A549 (cell line): ENCODE results near the gene LARGE1. TPM values are rescaled to one million over a fixed set of nuclear protein-coding genes. Genes with fewer than 3 reads are reported as not detected.

ENCODE experiments used
- ATAC-seq, 2 experiments: fragments of 200-7000 bp in 1 of 2; fragments of >200 bp in 1 of 2; cut with Nextera tagmentation in 1 of 2; cut with Tn5 transposase in 1 of 2; 3 replicates each; pipeline versions ENCODE4 v1.8.0 to v1.9.1; 2018 to 2020; ENCODE audit warnings: mild to moderate bottlenecking in 1 of 2, moderate library complexity in 1 of 2
- CTCF ChIA-PET: fragments of 300-600 bp; sonication (Branson Sonifier 250); formaldehyde crosslinking; extraction: SDS; loops from one replicate; lab custom pipeline; 2021; ENCODE audit warnings: antibody characterized with exemption, inconsistent platforms; lab: Yijun Ruan, JAX
- POLR2A ChIA-PET: fragments of 350-600 bp; formaldehyde crosslinking; extraction: SDS; loops from one replicate; lab custom pipeline; 2021; ENCODE audit warnings: antibody characterized with exemption, inconsistent platforms; lab: Yijun Ruan, JAX
- DNase-seq, 2 experiments: peaks; one replicate each; pipeline versions ENCODE4 v3.0.0 to v3.0.0-alpha.2; 2011 to 2016; ENCODE audit warnings: low read depth in 1 of 2, low spot score in 1 of 2
- FAIRE-seq: peaks from 2 replicates; lab custom pipeline; 2011; peaks lifted over from hg19 to GRCh38; lab: Jason Lieb, UNC
- H3K27ac ChIP-seq, 2 experiments: fragments of >200 bp; sonication (Bioruptor Twin); formaldehyde crosslinking; 3 replicates each; pipeline ENCODE4 v1.5.1; 2016 to 2017
- H3K4me1 ChIP-seq: fragments of >200 bp; sonication (Bioruptor Twin); formaldehyde crosslinking; 3 replicates; pipeline ENCODE4 v1.6.1; 2016
- H3K4me2 ChIP-seq: fragments of >200 bp; sonication (Bioruptor Twin); formaldehyde crosslinking; 3 replicates; pipeline ENCODE4 v1.6.1; 2016
- H3K4me3 ChIP-seq: fragments of >200 bp; sonication (Bioruptor Twin); formaldehyde crosslinking; 3 replicates; pipeline ENCODE4 v1.5.1; 2016
- H3K9me3 ChIP-seq: fragments of >200 bp; sonication (Bioruptor Twin); formaldehyde crosslinking; 3 replicates; pipeline ENCODE4 v1.6.1; 2016
- ATOH8 ChIP-seq: fragments of 250-450 bp; sonication (Bioruptor Pico); IDR thresholded peaks from 2 replicates; pipeline ENCODE4 v1.5.0; 2020; ENCODE audit warnings: low read depth, mild to moderate bottlenecking, moderate library complexity
- BCL3 ChIP-seq: fragments of >200 bp; sonication (Bioruptor Twin); formaldehyde crosslinking; IDR thresholded peaks from 3 replicates; pipeline ENCODE4 v1.6.1; 2016
- CTCF ChIP-seq: fragments of >200 bp; sonication (Bioruptor Twin); formaldehyde crosslinking; IDR thresholded peaks from 3 replicates; pipeline ENCODE4 v1.5.1; 2016
- EHF ChIP-seq: fragments of 250-450 bp; sonication (Bioruptor Pico); IDR thresholded peaks from 2 replicates; pipeline ENCODE4 v1.5.0; 2020; ENCODE audit warnings: mild to moderate bottlenecking
- ESRRA ChIP-seq: fragments of 150-350 bp; IDR thresholded peaks from 2 replicates; pipeline ENCODE4 v1.6.1; 2014; ENCODE audit warnings: mild to moderate bottlenecking, low read length, borderline replicate concordance
- FOSL2 ChIP-seq, 2 experiments: fragments of 450-650 bp in 1 of 2; fragments of >200 bp in 1 of 2; sonication (Bioruptor Twin) in 1 of 2; formaldehyde crosslinking; IDR thresholded peaks; 2 replicates each; pipeline versions ENCODE4 v1.5.0 to v1.6.1; 2016 to 2020; ENCODE audit warnings: mild to moderate bottlenecking in 1 of 2, moderate library complexity in 1 of 2
- HDAC2 ChIP-seq: fragments of 200-600 bp; sonication (generic); IDR thresholded peaks from 2 replicates; pipeline ENCODE4 v1.6.1; 2016
- HEYL ChIP-seq: fragments of 250-450 bp; sonication (Bioruptor Pico); IDR thresholded peaks from 2 replicates; pipeline ENCODE4 v1.8.0; 2021; ENCODE audit warnings: mild to moderate bottlenecking, moderate library complexity
- HMGXB4 ChIP-seq: fragments of 250-450 bp; sonication (Bioruptor Pico); IDR thresholded peaks from 2 replicates; pipeline ENCODE4 v1.5.0; 2021; ENCODE audit warnings: mild to moderate bottlenecking, moderate library complexity, borderline replicate concordance
- HOXA7 ChIP-seq: fragments of 250-450 bp; sonication (Bioruptor Pico); IDR thresholded peaks from 2 replicates; pipeline ENCODE4 v1.5.0; 2020; ENCODE audit warnings: mild to moderate bottlenecking, moderate library complexity
- HOXB13 ChIP-seq: fragments of 250-450 bp; sonication (Bioruptor Pico); IDR thresholded peaks from 2 replicates; pipeline ENCODE4 v1.5.0; 2020; ENCODE audit warnings: low read depth, mild to moderate bottlenecking, moderate library complexity
- HOXB5 ChIP-seq: fragments of 250-450 bp; sonication (Bioruptor Pico); IDR thresholded peaks from 2 replicates; pipeline ENCODE4 v1.5.0; 2020; ENCODE audit warnings: mild to moderate bottlenecking, moderate library complexity
- MAFK ChIP-seq: fragments of 450-650 bp; IDR thresholded peaks from 2 replicates; pipeline ENCODE4 v1.6.1; 2014; ENCODE audit not compliant: partially characterized antibody
- MAX ChIP-seq: IDR thresholded peaks from 2 replicates; pipeline ENCODE4 v1.6.1; 2012
- MAZ ChIP-seq: fragments of 150-350 bp; IDR thresholded peaks from 2 replicates; pipeline ENCODE4 v1.6.1; 2014; ENCODE audit warnings: antibody characterized with exemption, low read depth, low read length, borderline replicate concordance
- MYC ChIP-seq: IDR thresholded peaks from 2 replicates; pipeline ENCODE4 v1.6.1; 2012; ENCODE audit warnings: mild to moderate bottlenecking, inconsistent platforms, low read length, improper control_type of control experiment, borderline replicate concordance
- NR3C1 ChIP-seq: fragments of >200 bp; sonication (Bioruptor Twin); formaldehyde crosslinking; IDR thresholded peaks from 3 replicates; pipeline ENCODE4 v1.6.1; 2017
- PBX3 ChIP-seq: IDR thresholded peaks from 2 replicates; pipeline ENCODE4 v1.6.1; 2012
- POLR2AphosphoS2 ChIP-seq: conservative IDR thresholded peaks from 2 replicates; pipeline ENCODE4 v1.6.1; 2012; ENCODE audit warnings: low read length, improper control_type of control experiment, inconsistent platforms
- RAD21 ChIP-seq, 2 experiments: fragments of >200 bp in 1 of 2; sonication (Bioruptor Twin) in 1 of 2; formaldehyde crosslinking in 1 of 2; IDR thresholded peaks in 1 of 2; conservative IDR thresholded peaks in 1 of 2; 2 replicates in 1 of 2; 3 replicates in 1 of 2; pipeline ENCODE4 v1.6.1; 2012 to 2018; ENCODE audit warnings: inconsistent platforms in 1 of 2
- RARB ChIP-seq: fragments of 250-450 bp; sonication (Bioruptor Pico); IDR thresholded peaks from 2 replicates; pipeline ENCODE4 v1.8.0; 2021; ENCODE audit warnings: mild to moderate bottlenecking, moderate library complexity
- REST ChIP-seq: fragments of 200-600 bp; sonication (generic); IDR thresholded peaks from 2 replicates; pipeline ENCODE4 v1.6.1; 2016; ENCODE audit warnings: antibody characterized with exemption, mild to moderate bottlenecking, moderate library complexity
- RNF2 ChIP-seq: fragments of 200-600 bp; sonication (generic); IDR thresholded peaks from 2 replicates; pipeline ENCODE4 v1.6.1; 2016; ENCODE audit warnings: low read depth, mild to moderate bottlenecking, antibody characterized with exemption, moderate library complexity, borderline replicate concordance
- SMC3 ChIP-seq: fragments of >200 bp; sonication (Bioruptor Twin); formaldehyde crosslinking; IDR thresholded peaks from 3 replicates; pipeline ENCODE4 v1.6.1; 2018; ENCODE audit warnings: inconsistent platforms
- ZNF302 ChIP-seq: fragments of 250-450 bp; sonication (Bioruptor Pico); IDR thresholded peaks from 2 replicates; pipeline ENCODE4 v1.9.0; 2021; ENCODE audit warnings: inconsistent platforms, mild to moderate bottlenecking, moderate library complexity
- WGBS: methylation state at CpG from one replicate; pipeline ENCODE4 v1.1.6; 2017; ENCODE audit errors: missing lambda C conversion rate; 5-methylcytosine and 5-hydroxymethylcytosine counted together
- polyA plus RNA-seq, 4 experiments: library from polyadenylated mRNA; depleted of rRNA in 3 of 4; stranded (reverse); fragments of >200 nt; fragmentation: RNase III in 1 of 4; extraction: RNeasy Plus Mini Kit Qiagen cat#74134 plus additional on column Dnase treatment in 1 of 4; gene quantifications; 2 replicates in 3 of 4; 3 replicates in 1 of 4; pipeline ENCODE4 v1.2.3, GENCODE V29; 2011 to 2017

The LARGE1 gene
- polyA plus RNA-seq, 2 of the 4 experiments (the other 2 are of a cell fraction): 2.7 to 5.8 TPM

GRCh38 chr22:33835265-33835664, 85.0 kb downstream of the LARGE1 start:
- WGBS: 85% methylated on average over 5 of the region's 5 CpGs
- Histone ChIP-seq H3K9me3 (no peaks in the 10 kb centered on the region), H3K4me1 (no peaks in the 10 kb centered on the region), H3K27ac (no peak overlapping the region), H3K4me3 (no peak overlapping the region), H3K4me2 (no peak overlapping the region)
- ChIA-PET CTCF (interaction anchor here (0.5 kb wide), 1 partner anchor 263 kb away, joined by 3 read pairs; no protein-coding TSS in a partner anchor), POLR2A (no interaction called here)
- FAIRE-seq (no peak), DNase-seq (no peak), ATAC-seq (no peak)
- TF ChIP-seq HOXB5 (no peak), SMC3 (no peak), POLR2AphosphoS2 (no peak), RNF2 (no peak), EHF (CRISPR knock-in tag) (no peak), REST (no peak), ESRRA (no peak), RAD21 (conservative IDR thresholded peaks at IDR 0.05 in 1 of 2, IDR thresholded peaks at IDR 0.05 in 1 of 2) (no peak), HEYL (CRISPR knock-in tag) (no peak), FOSL2 (IDR thresholded peaks at IDR 0.05) (no peak), FOSL2 (CRISPR knock-in tag; IDR thresholded peaks at IDR 0.05) (no peak), MAX (no peak), CTCF (no peak), HOXB13 (CRISPR knock-in tag) (no peak), HOXA7 (CRISPR knock-in tag) (no peak), RARB (CRISPR knock-in tag) (no peak), HMGXB4 (CRISPR knock-in tag) (no peak), NR3C1 (no peak), ZNF302 (CRISPR knock-in tag) (no peak)

GRCh38 chr22:33832558-33833151, 87.6 kb downstream of the LARGE1 start:
- DNase-seq (no peak), ATAC-seq (no peak), FAIRE-seq (no peak)
- H3K4me3 ChIP-seq: no peak overlapping the region
- H3K27ac ChIP-seq: no peak overlapping the region
- POLR2A ChIA-PET: no interaction called here
- CTCF ChIA-PET: interaction anchor here (1.2 kb wide), 1 partner anchor 8 kb away, joined by 3 read pairs; no protein-coding TSS in a partner anchor
- 73% methylated on average over 3 of the region's 7 CpGs for WGBS
- H3K4me2 ChIP-seq: no peak overlapping the region
- H3K9me3 ChIP-seq: no peaks in the 10 kb centered on the region
- no peaks in the 10 kb centered on the region for H3K4me1 ChIP-seq
- TF ChIP-seq BCL3: no peak
- TF ChIP-seq RARB (CRISPR knock-in tag): no peak
- TF ChIP-seq HDAC2: no peak
- no peak for TF ChIP-seq PBX3
- no peak for TF ChIP-seq HEYL (CRISPR knock-in tag)
- TF ChIP-seq MAX: no peak
- TF ChIP-seq MAFK: no peak
- TF ChIP-seq MYC: no peak
- no peak for TF ChIP-seq MAZ
- TF ChIP-seq ATOH8: no peak
